ENCODE results near the gene PTPRK.
A peak's percentile ranks its signal among the peaks of the same experiment; 100 is the strongest.
"Not testable (repeated sequence)": the region's sequence is repeated elsewhere in the genome, so short reads cannot be mapped to it uniquely, and the experiment has no call there.

The PTPRK gene

GRCh38 chr6:128487746-128488145 is 32.7 kb downstream of the PTPRK start:
- peak; percentile 34 for DNase-seq

DNA sequence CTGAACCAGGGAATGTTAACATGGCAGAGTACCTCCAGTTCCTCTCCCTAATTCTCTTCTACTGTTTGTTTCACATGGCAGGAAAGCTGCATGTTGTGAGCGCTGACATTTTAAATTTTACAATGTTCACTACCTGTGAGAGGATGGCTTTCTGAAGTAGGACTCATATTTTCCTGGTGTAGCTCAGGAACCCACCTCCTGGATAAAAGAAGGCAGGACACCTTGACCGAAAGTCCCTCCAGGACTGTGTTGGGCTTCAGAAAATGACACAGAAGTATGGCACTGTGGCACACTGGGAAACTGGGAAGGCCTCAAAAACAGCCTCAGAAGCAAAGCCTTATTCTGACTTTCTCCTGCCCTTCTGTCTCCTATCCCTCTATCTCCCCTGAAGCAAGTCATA is 33.3 kb downstream of the PTPRK start:
- no peak for DNase-seq

DNA sequence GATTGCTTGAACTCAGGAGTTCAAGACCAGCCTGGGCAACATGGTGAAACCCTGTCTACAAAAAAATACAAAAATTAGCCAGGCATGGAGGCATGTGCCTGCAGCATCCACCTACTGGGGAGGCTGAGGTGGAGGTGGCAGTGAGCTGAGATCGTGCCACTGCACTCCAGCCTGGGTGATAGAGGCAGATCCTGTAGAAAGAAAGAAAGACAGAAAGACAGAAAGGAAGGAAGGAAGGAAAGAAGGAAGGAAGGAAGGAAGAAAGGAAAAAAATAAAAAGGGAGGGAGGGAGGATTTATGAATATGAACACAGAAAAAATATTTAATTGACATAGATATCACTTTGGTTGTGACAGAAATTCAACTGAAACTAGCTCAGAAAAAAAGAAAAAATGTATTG is 33.8 kb downstream of the PTPRK start:
- DNase-seq: not testable (repeated sequence)

DNA sequence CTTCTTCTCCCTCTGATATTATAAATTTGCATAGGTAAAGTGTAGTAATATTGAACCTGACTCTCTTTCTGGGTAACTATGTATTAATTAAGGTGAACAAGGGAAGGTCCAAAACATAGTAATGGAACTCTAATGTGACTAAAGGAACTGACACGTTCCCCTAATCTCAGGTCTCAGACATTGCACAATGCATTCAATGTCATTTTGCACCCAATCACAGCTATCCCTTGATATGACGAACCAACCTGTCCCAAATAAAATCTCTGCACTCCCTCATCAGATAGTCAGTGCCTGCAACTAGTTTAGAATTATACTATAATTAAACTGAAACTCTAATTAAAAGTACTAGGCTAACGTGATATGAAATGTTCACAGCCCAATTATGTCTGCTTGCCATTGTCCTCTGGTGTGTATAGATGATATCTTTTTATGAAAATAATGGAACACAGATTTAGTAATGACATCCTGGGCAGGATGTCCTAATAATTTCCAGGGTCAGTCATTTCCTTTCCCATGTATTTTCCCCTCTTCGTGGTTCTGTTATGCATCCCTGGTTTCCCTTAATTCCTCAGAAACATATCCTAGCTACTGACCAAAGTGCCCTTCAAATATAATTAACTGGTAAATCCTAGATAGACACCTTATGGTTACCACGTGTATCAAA is 36.8 kb downstream of the PTPRK start:
- DNase-seq: no peak

- DNase-seq: no peak
Observed at GRCh38 chr6:128482642-128483041, 37.8 kb downstream of the PTPRK start.

DNA sequence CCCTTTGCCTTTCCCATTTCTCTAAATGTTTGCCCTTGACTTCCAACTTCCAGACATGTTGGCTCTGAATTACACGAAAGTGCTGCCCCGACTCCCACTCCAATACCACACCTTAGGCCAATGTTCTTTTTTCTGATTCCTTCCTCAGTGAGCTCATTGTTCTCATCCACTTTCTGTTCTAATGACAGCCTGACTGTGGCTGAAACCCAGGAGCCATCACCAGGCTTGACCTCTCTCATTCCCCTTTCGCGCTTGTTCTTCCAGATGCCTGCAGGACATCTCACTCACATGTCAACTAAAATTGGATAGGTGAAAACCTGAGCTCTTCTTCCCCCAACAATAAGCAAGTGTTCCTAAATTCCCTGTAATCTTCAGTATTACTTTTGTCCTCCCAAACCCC is 40.4 kb downstream of the PTPRK start:
- no peak for DNase-seq

DNA sequence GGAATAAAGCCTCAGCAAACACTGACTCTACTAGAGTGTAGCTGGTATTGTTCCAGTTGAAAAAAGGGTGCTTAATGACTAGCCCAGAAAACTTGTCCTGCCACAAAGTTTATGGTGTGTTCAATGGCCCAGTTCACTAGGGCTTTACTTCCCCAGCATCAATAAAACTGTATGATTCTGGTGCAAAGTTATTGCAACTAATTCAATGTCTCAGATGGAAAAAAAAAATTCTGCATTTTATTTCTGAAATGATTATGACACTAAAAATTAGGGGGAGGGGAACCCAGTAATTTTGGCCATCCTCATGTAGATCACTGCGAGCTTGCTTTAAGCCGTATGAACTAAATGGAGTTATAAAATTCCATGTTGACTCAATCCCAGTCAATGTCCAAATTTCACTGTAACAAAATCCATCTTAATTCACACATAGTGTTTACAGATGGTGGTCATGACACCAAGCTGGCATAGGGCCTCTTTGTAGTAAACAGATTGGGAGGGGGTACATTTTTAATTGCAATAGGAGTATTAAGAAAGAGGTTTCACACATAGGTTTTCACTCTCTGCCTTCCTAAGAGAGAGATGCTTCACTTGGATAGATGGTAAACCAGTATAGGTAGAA is 41.2 kb downstream of the PTPRK start:
- no peak for DNase-seq

DNA sequence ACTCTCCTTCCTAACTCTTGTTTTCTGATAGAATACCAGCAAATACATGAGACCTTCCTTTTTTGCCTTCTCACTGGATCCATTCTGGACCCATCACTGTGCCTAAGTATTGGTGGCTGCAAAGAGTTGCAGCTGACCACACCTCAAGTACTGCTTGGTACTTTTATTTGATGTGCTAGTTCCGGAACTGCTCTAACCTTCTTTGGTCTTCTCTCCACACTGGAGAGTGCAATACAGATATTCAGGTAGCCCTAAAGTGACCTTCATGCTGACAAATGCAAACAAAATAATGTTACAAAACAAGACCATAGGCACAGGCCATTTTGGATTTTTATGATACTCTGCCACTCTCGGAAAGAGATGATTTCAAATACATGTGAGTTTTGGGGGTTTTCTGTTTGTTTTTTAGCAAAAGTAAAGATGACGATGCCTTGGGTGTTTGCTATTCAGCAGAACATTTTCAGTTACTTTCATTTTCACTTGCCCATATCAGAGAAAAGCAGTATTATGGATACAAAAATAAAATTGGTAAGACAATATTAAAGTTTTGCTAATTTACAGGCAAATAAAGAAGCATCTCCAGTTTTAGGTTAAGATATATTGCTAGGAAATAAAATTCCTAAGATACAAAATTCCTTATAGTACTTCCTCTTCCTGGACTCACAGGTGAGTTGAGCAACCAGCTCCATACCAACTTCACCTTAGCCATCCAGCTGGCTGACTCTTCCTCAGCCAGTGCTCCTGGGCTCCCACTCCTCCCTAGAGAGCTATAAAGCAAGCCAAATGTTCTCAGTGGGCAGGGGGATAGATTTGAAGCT is 42.0 kb downstream of the PTPRK start:
- DNase-seq: no peak

DNA sequence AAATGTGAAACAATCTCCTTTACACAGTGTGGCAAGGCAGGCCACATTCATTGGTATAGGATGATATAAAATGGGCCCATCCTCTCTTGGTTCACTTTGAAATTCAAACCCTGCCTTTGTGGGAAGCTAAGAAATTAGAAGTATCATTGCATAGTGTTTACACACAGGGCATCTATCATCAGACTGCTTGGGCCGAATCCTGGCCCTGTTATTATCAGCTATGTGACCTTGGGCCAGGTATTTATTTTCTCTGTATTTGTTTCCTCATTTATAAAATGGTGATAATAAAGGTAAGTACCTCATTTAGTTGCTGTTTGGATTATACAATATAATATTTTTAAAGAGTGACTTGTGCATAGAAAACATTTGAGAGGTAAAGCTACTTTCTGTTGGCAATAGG is 45.5 kb downstream of the PTPRK start:
- DNase-seq: no peak

DNA sequence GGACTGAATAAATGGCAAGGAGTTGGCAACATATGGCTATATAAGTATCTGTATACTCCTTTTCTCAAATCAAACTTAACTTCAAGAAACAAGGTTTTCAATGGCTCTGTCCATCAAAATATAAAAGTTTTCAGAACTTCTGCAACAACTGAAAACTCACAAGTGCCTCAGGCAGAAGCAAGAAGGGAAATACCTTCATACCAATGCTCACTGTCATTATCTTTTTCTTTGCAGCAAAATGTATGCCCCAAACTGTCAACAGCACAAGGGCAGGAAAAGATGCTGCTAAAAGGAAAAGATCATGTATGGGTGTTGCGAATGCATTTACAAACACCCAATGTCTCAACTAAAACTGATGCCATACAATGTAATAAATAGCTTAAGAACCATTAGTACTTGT is 45.9 kb downstream of the PTPRK start:
- peak; percentile 35 for DNase-seq

DNA sequence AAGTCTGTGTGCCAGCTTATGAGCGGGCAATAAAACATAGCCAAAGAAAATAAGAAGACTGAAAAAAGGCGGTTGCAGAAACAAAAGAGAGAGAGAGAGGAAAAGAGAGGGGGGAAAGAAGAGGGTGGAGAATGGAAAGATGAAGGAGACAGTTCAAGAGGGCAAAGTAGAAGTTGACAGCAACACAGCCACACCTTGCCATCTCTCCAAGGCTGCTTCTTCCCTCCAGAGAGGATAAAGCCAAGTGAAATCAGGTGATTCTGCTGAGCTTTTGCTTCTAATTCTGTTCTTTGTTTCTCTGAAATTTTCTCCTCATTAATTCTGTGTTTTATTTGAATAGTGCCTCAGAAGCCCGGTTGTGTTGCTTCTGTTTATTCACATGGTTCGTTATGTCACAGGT is 48.5 kb downstream of the PTPRK start:
- DNase-seq: no peak

- no peak for DNase-seq
Observed at GRCh38 chr6:128465368-128466343, 54.7 kb downstream of the PTPRK start.

- no peak for DNase-seq
Observed at GRCh38 chr6:128464790-128465189, 55.6 kb downstream of the PTPRK start.

DNA sequence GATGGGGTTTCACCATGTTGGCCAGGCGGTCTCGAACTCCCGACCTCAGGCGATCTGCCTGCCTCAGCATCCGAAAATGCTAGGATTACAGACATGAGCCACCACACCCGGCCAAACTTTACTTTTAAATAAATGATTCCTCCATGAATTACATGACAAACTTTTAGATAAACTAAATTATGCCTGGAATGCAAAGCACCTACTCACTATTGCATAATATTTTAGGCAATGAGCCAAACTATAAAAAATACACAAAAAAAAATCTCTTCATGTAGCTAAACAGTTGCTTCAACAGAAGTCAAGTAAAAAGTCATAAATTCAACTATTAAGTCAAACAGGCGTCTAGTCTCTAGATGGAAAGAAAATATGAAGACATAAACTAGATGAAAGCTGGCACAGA is 56.5 kb downstream of the PTPRK start:
- peak; percentile 37 for DNase-seq

- no peak for DNase-seq
Observed at GRCh38 chr6:128461501-128461900, 58.9 kb downstream of the PTPRK start.

- DNase-seq: no peak
Observed at GRCh38 chr6:128456510-128457230, 63.7 kb downstream of the PTPRK start.

DNA sequence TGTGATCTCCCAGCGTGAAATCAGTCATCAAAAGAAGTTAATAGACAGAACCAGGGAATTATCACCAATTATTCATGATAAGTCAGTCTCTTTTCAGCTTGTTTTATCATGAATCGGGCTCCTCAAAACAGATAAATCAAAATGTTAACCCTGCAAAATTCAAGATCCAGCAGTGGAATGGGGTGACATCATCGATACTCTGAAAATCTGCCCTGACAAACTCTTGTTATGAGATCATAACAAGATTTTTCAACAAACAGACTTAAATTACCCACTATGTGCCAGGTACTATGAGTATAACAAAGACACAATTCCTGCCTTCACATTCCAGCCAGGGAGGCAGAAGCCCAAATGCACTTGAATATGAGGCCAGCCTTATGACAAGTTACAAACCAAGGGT is 64.4 kb downstream of the PTPRK start:
- DNase-seq: no peak

- DNase-seq: no peak
Observed at GRCh38 chr6:128452713-128453112, 67.7 kb downstream of the PTPRK start.

GRCh38 chr6:128446497-128446896 is 73.9 kb downstream of the PTPRK start:
- DNase-seq: no peak

- DNase-seq: peak; percentile 11
Observed at GRCh38 chr6:128443553-128443952, 76.8 kb downstream of the PTPRK start.

GRCh38 chr6:128439627-128440026 is 80.8 kb downstream of the PTPRK start:
- no peak for DNase-seq

GRCh38 chr6:128438393-128438792 is 82.0 kb downstream of the PTPRK start:
- no peak for DNase-seq
